ENCODE data around the gene ZNF418.
"Not testable (repeated sequence)": the region's sequence is repeated elsewhere in the genome, so short reads cannot be mapped to it uniquely, and the experiment has no call there.

The ZNF418 gene

GRCh38 chr19:57934820-57935665 is at the start of gene ZNF418:
Gene ZNF418 (minus strand): TSS chr19:57935402. CDS start chr19:57933822, 1,580 bp downstream.
- FAIRE-seq, result no peak

- no peak for FAIRE-seq
Measured at GRCh38 chr19:57978586-57979289, 43.5 kb upstream of the ZNF418 start.

- FAIRE-seq, result no peak
Measured at GRCh38 chr19:57974434-57974833, 39.2 kb upstream of the ZNF418 start, which contains the start of gene C19orf18. Gene C19orf18 (minus strand): TSS chr19:57974534. CDS start chr19:57974432, 102 bp downstream.

- no peak for FAIRE-seq
Measured at GRCh38 chr19:57964761-57965160, 29.6 kb upstream of the ZNF418 start.

GRCh38 chr19:57961785-57962184 is 26.6 kb upstream of the ZNF418 start:
- no peak for FAIRE-seq

GRCh38 chr19:57954996-57955395 is 19.8 kb upstream of the ZNF418 start:
- no peak for FAIRE-seq

GRCh38 chr19:57949702-57950101 is 14.5 kb upstream of the ZNF418 start:
- no peak for FAIRE-seq

GRCh38 chr19:57949296-57949695 is 14.1 kb upstream of the ZNF418 start:
- no peak for FAIRE-seq

- peak; percentile 98 for FAIRE-seq
Measured at GRCh38 chr19:57947419-57948134, 12.4 kb upstream of the ZNF418 start, which contains the start of gene ZNF256. Gene ZNF256 (minus strand): TSS chr19:57947706. CDS start chr19:57947474, 232 bp downstream.

- no peak for FAIRE-seq
Measured at GRCh38 chr19:57947088-57947418, 11.9 kb upstream of the ZNF418 start.

GRCh38 chr19:57946316-57946715 is 11.1 kb upstream of the ZNF418 start:
- no peak for FAIRE-seq

- no peak for FAIRE-seq
Measured at GRCh38 chr19:57941593-57941992, 6.4 kb upstream of the ZNF418 start.

- no peak for FAIRE-seq
Measured at GRCh38 chr19:57935731-57936130, 529 bp upstream of the ZNF418 start.

GRCh38 chr19:57927587-57927986 is 7.6 kb downstream of the ZNF418 start:
- FAIRE-seq, result no peak

- FAIRE-seq, result peak; percentile 95
Measured at GRCh38 chr19:57916168-57916995, 18.8 kb downstream of the ZNF418 start, which contains the start of gene ZNF417. Gene ZNF417 (minus strand): TSS chr19:57916592. CDS start chr19:57916411, 181 bp downstream.

- no peak for FAIRE-seq
Measured at GRCh38 chr19:57914531-57914930, 20.7 kb downstream of the ZNF418 start.

- no peak for FAIRE-seq
Measured at GRCh38 chr19:57907394-57907793, 27.8 kb downstream of the ZNF418 start.

- no peak for FAIRE-seq
Measured at GRCh38 chr19:57905258-57905657, 29.9 kb downstream of the ZNF418 start.

- FAIRE-seq, result no peak
Measured at GRCh38 chr19:57903618-57904184, 31.5 kb downstream of the ZNF418 start.

- FAIRE-seq, result no peak
Measured at GRCh38 chr19:57900311-57900710, 34.9 kb downstream of the ZNF418 start.

- not testable (repeated sequence) for FAIRE-seq
Measured at GRCh38 chr19:57890706-57891105, 44.5 kb downstream of the ZNF418 start.
